Measurements from ENCODE around the gene INTS11. TPM values are rescaled to one million over a fixed set of nuclear protein-coding genes. Genes with fewer than 3 reads are reported as not detected.

INTS11 gene
- total RNA-seq, 4 donors from 2014 or later: 61.5 to 82.0 (median 63.6) TPM

DNA sequence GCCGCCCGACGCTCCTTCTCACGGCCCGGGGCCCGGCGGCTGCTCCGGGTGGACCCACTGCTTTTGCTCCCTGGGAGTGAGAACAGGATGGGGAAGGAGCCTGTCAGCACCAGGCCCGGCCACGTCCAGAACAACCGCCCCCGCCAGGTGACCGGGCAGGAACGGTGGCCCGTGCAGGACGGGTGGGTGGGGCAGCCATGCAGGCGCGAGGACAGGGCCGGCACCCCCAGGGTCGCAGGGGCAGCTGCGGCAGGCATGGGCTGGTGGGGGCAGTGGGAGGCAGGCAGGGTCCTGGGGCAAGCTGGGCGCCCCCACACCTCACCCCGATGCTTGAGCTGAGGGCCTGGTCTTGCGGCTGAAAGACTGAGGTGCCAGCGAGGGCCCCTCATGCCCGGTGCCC lies 12.0 kb upstream of the INTS11 start:
- intact Hi-C loops (cut with DNase I): no loop called here
- TF ChIP-seq, protein P1, sequence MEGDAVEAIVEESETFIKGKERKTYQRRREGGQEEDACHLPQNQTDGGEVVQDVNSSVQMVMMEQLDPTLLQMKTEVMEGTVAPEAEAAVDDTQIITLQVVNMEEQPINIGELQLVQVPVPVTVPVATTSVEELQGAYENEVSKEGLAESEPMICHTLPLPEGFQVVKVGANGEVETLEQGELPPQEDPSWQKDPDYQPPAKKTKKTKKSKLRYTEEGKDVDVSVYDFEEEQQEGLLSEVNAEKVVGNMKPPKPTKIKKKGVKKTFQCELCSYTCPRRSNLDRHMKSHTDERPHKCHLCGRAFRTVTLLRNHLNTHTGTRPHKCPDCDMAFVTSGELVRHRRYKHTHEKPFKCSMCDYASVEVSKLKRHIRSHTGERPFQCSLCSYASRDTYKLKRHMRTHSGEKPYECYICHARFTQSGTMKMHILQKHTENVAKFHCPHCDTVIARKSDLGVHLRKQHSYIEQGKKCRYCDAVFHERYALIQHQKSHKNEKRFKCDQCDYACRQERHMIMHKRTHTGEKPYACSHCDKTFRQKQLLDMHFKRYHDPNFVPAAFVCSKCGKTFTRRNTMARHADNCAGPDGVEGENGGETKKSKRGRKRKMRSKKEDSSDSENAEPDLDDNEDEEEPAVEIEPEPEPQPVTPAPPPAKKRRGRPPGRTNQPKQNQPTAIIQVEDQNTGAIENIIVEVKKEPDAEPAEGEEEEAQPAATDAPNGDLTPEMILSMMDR (IDR thresholded peaks at IDR 0.05): no peak
- no peak for TF ChIP-seq POLR2A (IDR thresholded peaks at IDR 0.05)
- WGBS, 2 donors: no CpG with 5 or more reads among the region's 26 CpGs

DNA sequence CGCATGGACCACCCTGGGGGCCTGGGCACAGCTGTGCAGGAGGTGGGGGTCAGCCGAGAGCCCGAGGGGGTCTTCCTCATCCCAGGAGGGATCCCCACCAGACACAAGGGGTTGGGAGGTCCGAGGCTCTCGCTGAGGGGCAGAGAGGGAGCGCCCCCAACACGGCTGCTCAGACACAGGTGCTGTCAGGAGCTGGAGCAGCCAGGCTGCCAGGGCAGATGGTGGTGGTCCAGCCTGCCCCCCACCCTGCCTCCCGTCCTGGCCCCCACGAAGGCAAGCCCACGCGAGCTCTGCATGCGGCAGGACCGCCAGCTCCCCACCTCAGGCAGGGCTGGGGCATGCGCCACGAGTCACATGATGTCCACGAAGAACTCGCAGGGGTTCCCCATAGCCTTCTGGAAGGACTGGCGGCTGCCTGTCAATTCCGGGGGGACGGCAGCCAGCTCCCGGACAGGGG lies 11.4 kb upstream of the INTS11 start:
- Histone ChIP-seq H3K4me1 (peaks cover 27 to 53% (median 29%) of the 10 kb centered on the region in 3 donors), H3K9me3 (no peaks in the 10 kb centered on the region), H3K27me3 (peaks cover 0 to 9% (median 0%) of the 10 kb centered on the region in 4 donors), H3K4me3 (no peak overlapping the region), H3K27ac (no peak overlapping the region), H3K36me3 (peaks cover 25 to 58% (median 44%) of the 10 kb centered on the region in 3 donors)
- intact Hi-C loops (cut with DNase I): no loop called here
- TF ChIP-seq POLR2A (IDR thresholded peaks at IDR 0.05): no peak
- TF ChIP-seq, protein P1 (IDR thresholded peaks at IDR 0.05): no peak
- no peak for DNase-seq
- WGBS, 2 donors: 89% methylated on average over 5 of the region's 21 CpGs; no CpG with 5 or more reads in 1 of the 2 donors

More for the DNA sequence above, 12.0 kb upstream of the INTS11 start:
- Histone ChIP-seq H3K4me3 (no peak overlapping the region), H3K4me1 (peaks cover 21 to 47% (median 23%) of the 10 kb centered on the region in 3 donors), H3K9me3 (no peaks in the 10 kb centered on the region), H3K27me3 (peaks cover 0 to 5% (median 0%) of the 10 kb centered on the region in 4 donors), H3K27ac (no peak overlapping the region), H3K36me3 (peaks cover 25 to 64% (median 48%) of the 10 kb centered on the region in 3 donors)
- no peak for DNase-seq

DNA sequence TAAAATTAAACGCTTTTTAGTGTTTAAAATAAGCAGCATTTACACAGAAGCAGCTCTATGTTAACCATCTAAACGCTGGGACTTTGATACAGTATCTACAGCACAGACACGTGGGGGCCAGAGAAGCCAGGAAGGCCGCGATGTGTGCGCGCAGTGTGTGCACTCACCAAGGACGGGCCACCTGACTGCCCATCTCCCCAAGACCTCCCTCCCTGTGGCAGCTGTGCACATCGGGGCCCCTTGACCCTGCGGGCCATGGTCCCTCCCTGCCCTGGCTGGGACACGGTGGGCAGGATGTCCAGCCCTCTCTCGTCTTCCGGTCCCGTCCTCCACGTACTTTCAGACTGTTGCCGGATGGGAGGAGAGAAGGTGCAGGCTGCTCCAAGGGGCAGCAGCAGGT lies 10.8 kb upstream of the INTS11 start:
- H3K4me1 ChIP-seq: peaks cover 31 to 58% (median 33%) of the 10 kb centered on the region in 3 donors
- no peak overlapping the region for H3K27ac ChIP-seq
- 84 to 85% methylated on average over 6 to 9 of the region's 16 CpGs for WGBS, 2 donors
- intact Hi-C loops (cut with DNase I): no loop called here
- H3K9me3 ChIP-seq: no peaks in the 10 kb centered on the region
- no peak for DNase-seq
- peaks cover 25 to 53% (median 39%) of the 10 kb centered on the region in 3 donors for H3K36me3 ChIP-seq
- peaks cover 0 to 9% (median 0%) of the 10 kb centered on the region in 4 donors for H3K27me3 ChIP-seq
- TF ChIP-seq, protein P1 (IDR thresholded peaks at IDR 0.05): no peak
- no peak for TF ChIP-seq POLR2A (IDR thresholded peaks at IDR 0.05)
- no peak overlapping the region for H3K4me3 ChIP-seq

DNA sequence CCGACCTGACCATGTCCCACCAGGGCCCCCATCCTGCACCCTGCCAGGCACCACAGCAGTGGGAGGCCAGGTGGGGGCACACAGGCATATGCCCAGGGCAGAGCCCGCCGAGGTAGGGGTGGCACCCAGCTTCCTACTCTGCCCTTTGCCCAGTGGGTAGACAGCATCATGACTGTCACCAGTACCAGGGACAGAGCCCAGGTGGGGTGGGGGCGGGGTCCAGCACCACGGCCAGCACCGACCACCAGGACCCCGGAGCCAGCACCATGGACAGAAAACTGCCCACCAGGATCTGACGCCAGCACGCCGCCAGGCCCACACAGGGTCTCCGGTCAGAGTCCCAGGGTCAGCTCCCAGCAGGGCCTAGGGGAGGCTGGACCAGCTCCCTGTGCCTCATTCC lies 10.4 kb upstream of the INTS11 start:
- no peak overlapping the region for H3K27ac ChIP-seq
- 94 to 100% methylated on average over 1 to 3 of the region's 11 CpGs for WGBS, 2 donors
- H3K4me1 ChIP-seq: peaks cover 31 to 62% (median 33%) of the 10 kb centered on the region in 3 donors
- TF ChIP-seq POLR2A (IDR thresholded peaks at IDR 0.05): no peak
- TF ChIP-seq, protein P1 (IDR thresholded peaks at IDR 0.05): no peak
- intact Hi-C loops (cut with DNase I): no loop called here
- no peaks in the 10 kb centered on the region for H3K9me3 ChIP-seq
- DNase-seq: no peak
- H3K4me3 ChIP-seq: no peak overlapping the region
- peaks cover 0 to 9% (median 0%) of the 10 kb centered on the region in 4 donors for H3K27me3 ChIP-seq
- H3K36me3 ChIP-seq: peaks cover 25 to 48% (median 34%) of the 10 kb centered on the region in 3 donors

DNA sequence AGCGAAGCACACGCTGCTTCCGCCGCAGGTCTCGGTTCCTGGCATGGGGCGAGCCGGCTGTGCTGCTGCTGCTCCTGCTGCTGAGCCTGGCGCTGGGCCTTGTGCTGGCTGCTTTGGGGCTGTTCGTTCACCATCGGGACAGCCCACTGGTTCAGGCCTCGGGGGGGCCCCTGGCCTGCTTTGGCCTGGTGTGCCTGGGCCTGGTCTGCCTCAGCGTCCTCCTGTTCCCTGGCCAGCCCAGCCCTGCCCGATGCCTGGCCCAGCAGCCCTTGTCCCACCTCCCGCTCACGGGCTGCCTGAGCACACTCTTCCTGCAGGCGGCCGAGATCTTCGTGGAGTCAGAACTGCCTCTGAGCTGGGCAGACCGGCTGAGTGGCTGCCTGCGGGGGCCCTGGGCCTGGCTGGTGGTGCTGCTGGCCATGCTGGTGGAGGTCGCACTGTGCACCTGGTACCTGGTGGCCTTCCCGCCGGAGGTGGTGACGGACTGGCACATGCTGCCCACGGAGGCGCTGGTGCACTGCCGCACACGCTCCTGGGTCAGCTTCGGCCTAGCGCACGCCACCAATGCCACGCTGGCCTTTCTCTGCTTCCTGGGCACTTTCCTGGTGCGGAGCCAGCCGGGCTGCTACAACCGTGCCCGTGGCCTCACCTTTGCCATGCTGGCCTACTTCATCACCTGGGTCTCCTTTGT lies 9.2 kb upstream of the INTS11 start:
- Histone ChIP-seq H3K9me3 (no peaks in the 10 kb centered on the region), H3K4me3 (peak overlapping the region in 3 of 4 donors; percentile 18 to 23 (median 18)), H3K4me1 (peaks cover 31 to 61% (median 33%) of the 10 kb centered on the region in 3 donors), H3K27ac (peak overlapping the region in 3 of 4 donors; percentile 23 to 53 (median 51)), H3K36me3 (peaks cover 16 to 40% (median 27%) of the 10 kb centered on the region in 3 donors), H3K27me3 (peaks cover 0 to 9% (median 0%) of the 10 kb centered on the region in 4 donors)
- 94% methylated on average over 8 of the region's 36 CpGs; no CpG with 5 or more reads in 1 of the 2 donors for WGBS, 2 donors
- TF ChIP-seq, protein P1 (IDR thresholded peaks at IDR 0.05): no peak
- no peak for TF ChIP-seq POLR2A (IDR thresholded peaks at IDR 0.05)
- no peak for DNase-seq
- intact Hi-C loops (cut with DNase I): no loop called here
